Measurements from ENCODE around the gene PRSS27. TPM values are rescaled to one million over a fixed set of nuclear protein-coding genes. Genes with fewer than 3 reads are reported as not detected.
A peak's percentile ranks its signal among the peaks of the same experiment; 100 is the strongest.

PRSS27 gene
- total and polyA plus RNA-seq, 2 donors (not counting 1 experiment from before 2014, with no cell fraction given), result 2.1 to 2.4 TPM

- TF ChIP-seq CTCF (IDR thresholded peaks at IDR 0.05) (no peak), EZH2 (IDR thresholded peaks at IDR 0.05; ENCODE audit: borderline replicate concordance, insufficient read depth, low read depth, low read length, poor library complexity, severe bottlenecking) (no peak)
- no peaks in the 10 kb centered on the region for H3K9me3 ChIP-seq (ENCODE audit: control extremely low read depth in 1 of 3, control insufficient read depth in 2 of 3, insufficient read depth in 1 of 3, low read length in 2 of 3)
- Mint-ChIP-seq H3K27me3 (peaks cover 8% of the 10 kb centered on the region), H3K27ac (peak overlapping the region; percentile 15), H3K9me3 (ENCODE audit: insufficient read depth) (no peaks in the 10 kb centered on the region), H3K4me1 (peaks cover 10% of the 10 kb centered on the region), H3K4me3 (peak overlapping the region; percentile 37)
- peaks cover 0 to 3% (median 0%) of the 10 kb centered on the region in 4 experiments for H3K27me3 ChIP-seq (replicated peaks in 1 of 4; ENCODE audit: control extremely low read depth in 1 of 4, control insufficient read depth in 3 of 4, insufficient read depth in 4 of 4, low read length in 3 of 4)
- no peak overlapping the region for H3K4me3 ChIP-seq (ENCODE audit: control extremely low read depth in 1 of 5, extremely low read depth in 1 of 5, insufficient read depth in 1 of 5, low read depth in 2 of 5, low read length in 4 of 5)
- ChIA-PET CTCF (no interaction called here), POLR2A (interaction anchor here (0.7 to 1.2 kb wide), 3 partner anchors 27 to 59 kb away, joined by 3 read pairs; no protein-coding TSS in a partner anchor)
- H3K4me2 ChIP-seq (replicated peaks; ENCODE audit: low read depth, low read length, poor library complexity, severe bottlenecking), result no peak overlapping the region
- H4K20me1 ChIP-seq (ENCODE audit: control insufficient read depth, insufficient read depth, low read length, poor library complexity, severe bottlenecking), result peaks cover 3% of the 10 kb centered on the region
- H2AFZ ChIP-seq (ENCODE audit: insufficient read depth, low read depth, low read length, poor library complexity, severe bottlenecking), result no peak overlapping the region
- H3K4me1 ChIP-seq (ENCODE audit: control insufficient read depth in 2 of 2, insufficient read depth in 2 of 2, low read length in 2 of 2), result peaks cover 7 to 22% of the 10 kb centered on the region in 2 donors
- DNase-seq (no peak), ATAC-seq (ENCODE audit: low read depth) (no peak)
- no peaks in the 10 kb centered on the region for H3K36me3 ChIP-seq (replicated peaks in 1 of 2; ENCODE audit: control extremely low read depth in 1 of 2, control insufficient read depth in 1 of 2, extremely low read depth in 1 of 2, insufficient read depth in 2 of 2, low read length in 1 of 2)
- 94% methylated on average over 16 of the region's 16 CpGs for WGBS (ENCODE audit: insufficient coverage)
- intact Hi-C loops (cut with micrococcal nuclease), result loop anchor here (2.0 kb wide), 1 partner anchor 57 kb away; the partner anchor contains the start of gene ELOB
- H3K9ac ChIP-seq (ENCODE audit: low read length), result no peak overlapping the region
- H3K27ac ChIP-seq (ENCODE audit: low read length in 2 of 2), result no peak overlapping the region
- H3K79me2 ChIP-seq (ENCODE audit: control insufficient read depth, insufficient read depth, low read length), result no peaks in the 10 kb centered on the region
Measured at GRCh38 chr16:2719328-2720063, 528 bp downstream of the PRSS27 start.

Data from B cell (primary cell).